Fibroblast of villous mesenchyme (primary cell): ENCODE measurements around the gene ZNF778. TPM values are rescaled to one million over a fixed set of nuclear protein-coding genes. Genes with fewer than 3 reads are reported as not detected.

Experiments
- DNase-seq: peaks from one replicate; pipeline ENCODE4 v3.0.0-alpha.2; 2010; ENCODE audit warnings: low read depth
- H3K4me3 ChIP-seq: 2 replicates; pipeline ENCODE4 v1.5.1; 2011; ENCODE audit warnings: low read depth, mild to moderate bottlenecking, low read length
- total RNA-seq: library from RNA; depleted of rRNA; stranded (reverse); fragments of >200 nt; gene quantifications from 2 replicates; pipeline ENCODE4 v1.2.3, GENCODE V29; 2012
- TF ChIP-seq, protein P1 (sequence below): IDR thresholded peaks from 2 replicates; pipeline ENCODE4 v1.5.1; 2012; ENCODE audit warnings: low read depth, mild to moderate bottlenecking, low read length; ENCODE audit not compliant: insufficient read depth

ZNF778 gene
- total RNA-seq, 1 donor, result 16.4 TPM

DNA sequence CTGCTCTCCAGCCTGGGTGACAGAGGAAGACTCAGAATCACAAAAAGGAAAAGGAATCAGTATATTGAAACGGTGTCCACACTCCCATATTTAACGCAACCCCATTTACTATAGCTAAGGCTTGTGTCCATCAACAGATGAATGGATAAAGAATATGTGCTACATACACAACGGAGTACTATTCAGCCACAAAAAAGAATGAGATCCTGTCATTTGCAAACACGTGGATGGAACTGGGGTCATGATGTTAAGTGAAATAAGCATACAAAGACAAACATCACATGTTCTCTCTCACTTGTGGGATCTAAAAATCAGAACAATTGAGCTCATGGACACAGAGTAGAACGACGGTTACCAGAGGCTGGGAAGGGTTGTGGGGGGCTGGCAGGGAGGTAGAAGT, 55.1 kb downstream of the ZNF778 start:
- TF ChIP-seq, protein P1, sequence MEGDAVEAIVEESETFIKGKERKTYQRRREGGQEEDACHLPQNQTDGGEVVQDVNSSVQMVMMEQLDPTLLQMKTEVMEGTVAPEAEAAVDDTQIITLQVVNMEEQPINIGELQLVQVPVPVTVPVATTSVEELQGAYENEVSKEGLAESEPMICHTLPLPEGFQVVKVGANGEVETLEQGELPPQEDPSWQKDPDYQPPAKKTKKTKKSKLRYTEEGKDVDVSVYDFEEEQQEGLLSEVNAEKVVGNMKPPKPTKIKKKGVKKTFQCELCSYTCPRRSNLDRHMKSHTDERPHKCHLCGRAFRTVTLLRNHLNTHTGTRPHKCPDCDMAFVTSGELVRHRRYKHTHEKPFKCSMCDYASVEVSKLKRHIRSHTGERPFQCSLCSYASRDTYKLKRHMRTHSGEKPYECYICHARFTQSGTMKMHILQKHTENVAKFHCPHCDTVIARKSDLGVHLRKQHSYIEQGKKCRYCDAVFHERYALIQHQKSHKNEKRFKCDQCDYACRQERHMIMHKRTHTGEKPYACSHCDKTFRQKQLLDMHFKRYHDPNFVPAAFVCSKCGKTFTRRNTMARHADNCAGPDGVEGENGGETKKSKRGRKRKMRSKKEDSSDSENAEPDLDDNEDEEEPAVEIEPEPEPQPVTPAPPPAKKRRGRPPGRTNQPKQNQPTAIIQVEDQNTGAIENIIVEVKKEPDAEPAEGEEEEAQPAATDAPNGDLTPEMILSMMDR, result no peak
- H3K4me3 ChIP-seq, result no peak overlapping the region
- DNase-seq, result no peak

DNA sequence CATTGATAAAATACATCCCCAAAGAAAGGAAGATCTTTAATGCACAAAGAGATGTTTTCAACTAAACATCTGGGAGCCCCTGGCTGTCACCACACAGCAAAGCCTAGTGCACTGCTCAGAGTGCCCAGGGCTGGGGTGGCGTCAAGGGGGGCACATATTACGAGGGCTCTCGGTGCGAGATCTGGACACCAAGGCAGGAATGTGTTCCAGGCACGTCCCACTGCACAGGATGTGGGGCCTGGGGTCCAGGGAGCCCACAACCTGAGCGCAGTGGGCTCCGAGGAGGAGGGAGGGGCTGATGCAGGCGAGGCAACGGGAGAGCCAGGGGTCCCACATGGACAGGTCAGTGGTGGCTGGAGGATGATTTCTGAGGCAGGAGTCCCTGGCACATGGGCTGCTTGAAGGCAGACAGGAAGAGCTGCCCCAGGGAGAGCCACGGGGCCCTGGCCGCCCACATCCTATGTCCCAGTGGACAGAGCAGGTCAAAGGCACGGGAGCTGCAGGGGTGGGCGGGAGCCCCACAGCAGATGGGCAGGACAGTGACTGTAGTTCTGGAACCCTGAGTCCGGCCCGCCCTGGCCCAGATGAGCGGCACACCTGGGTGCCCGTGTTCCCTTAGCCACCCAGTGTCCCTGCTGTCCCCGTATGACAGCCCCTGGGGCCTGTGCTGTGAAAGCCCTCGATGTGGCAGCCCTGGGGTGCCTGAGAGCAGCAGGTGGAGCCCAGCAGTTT, 56.4 kb downstream of the ZNF778 start:
- no peak for DNase-seq
- TF ChIP-seq, protein P1, result no peak
- no peak overlapping the region for H3K4me3 ChIP-seq

DNA sequence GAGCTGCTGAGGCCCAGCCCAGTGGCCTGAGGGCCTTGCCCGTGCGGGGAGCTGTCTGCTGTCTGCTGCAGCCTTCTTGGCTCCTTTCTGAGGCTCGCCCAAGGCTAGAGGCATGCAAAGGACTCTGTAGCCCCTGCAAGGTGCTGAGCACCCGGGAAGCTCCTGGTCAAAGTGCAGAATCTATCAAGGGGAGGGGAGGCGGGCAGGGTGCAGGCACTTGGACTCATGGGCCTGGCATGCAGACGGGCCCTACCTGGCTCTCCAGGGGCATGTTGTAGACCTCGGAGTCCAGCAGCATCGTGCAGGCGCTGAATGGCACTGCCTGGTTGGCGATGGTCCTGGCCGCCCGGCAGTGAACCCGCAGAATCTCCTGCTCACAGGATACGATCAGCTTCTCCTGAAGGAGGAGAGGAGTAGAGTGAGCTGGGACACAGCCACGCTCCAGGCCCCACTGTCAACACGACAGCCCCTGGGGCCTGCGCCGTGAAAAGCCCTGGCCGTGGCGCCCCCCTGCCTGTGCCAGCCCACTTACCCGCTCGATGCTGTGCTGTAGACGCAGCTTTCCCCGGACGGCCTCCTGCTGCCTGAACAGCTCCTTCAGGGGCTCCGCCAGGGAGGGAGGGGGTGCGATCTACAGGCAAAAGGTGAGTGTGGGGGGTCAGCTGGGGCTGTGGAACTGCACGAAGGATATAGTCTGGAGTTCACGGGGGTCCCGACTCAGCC, 57.2 kb downstream of the ZNF778 start:
- DNase-seq, result no peak
- TF ChIP-seq, protein P1, result no peak

DNA sequence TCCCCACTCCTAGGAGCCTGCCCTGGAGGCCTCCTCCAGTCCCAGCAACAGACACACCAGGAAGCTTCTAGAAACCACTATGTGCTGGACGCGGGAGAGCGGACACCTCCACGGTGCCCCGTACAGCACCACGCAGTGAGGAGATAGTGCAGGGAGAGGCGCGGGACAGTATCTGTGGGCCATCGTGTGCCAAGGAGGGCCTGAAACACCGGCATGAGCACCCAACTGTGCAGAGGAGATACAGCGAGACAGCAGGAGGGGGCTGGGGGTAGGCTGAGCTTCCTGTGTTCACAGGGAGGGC, 57.7 kb downstream of the ZNF778 start:
- no peak overlapping the region for H3K4me3 ChIP-seq
- TF ChIP-seq, protein P1, result no peak
- DNase-seq, result no peak

More for the DNA sequence above, 57.2 kb downstream of the ZNF778 start:
- H3K4me3 ChIP-seq, result no peak overlapping the region

DNA sequence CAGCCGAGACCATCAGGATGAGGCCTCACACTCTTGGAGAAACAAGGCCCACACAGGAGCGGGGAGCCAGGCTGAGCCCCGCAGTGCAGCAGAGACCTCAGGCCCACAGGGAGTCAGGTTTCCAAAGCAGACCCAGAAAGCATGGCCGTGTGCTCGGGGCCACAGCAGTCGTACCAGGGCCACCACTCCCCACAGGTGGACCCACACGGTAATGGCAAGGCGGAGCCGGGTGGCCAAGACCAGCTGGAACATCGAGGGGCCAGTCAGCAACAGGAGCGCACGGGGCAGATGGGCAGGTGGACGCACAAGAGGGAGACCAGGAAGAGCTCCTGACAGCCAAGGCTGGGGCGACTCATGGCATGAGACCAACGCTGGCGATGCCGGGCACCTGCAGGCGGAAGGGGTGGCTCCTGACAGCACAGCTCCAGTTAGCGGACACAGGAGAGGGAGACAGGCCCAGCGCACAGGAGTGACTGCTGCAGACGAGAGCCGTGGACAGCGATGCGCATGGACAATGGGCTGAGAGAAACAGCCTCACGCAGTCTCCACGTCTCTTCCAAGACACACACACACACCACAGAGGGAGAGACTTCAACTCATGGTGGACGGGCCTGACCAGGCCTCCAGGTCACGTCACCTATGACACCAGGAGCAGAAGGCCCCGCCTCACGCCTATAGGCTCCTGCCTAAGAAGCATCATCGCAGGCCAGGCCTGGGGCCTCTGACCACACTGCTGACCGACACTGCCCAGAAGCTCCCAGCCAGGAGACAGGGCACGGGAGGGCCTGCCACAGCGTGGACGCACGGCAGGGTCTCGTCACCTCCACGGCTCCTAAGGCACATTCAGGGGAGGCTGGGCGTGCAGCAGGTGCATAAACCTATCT, 58.6 kb downstream of the ZNF778 start:
- TF ChIP-seq, protein P1, result no peak
- DNase-seq, result no peak
- H3K4me3 ChIP-seq, result no peak overlapping the region

DNA sequence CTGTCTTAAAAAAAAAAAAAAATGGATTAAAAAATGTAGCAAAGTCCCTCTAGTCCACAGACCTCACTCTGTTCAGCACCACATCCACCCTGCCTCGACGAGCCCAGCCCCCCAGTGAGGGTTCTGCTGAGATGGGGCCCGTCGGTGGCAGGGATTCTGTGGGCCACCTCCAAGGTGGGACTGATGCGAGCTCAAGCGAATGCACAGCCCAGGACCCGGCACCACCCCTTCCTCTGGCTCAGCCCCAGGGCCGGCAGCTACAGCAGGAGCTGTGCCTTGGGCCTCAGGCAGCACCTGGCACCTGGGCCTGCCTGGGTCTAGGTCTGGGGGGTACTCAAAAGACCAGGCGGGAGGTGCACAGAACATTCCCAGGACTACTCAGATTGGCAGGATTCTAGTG, 59.5 kb downstream of the ZNF778 start:
- TF ChIP-seq, protein P1, result no peak
- no peak for DNase-seq

More for the DNA sequence above, 59.5 kb downstream of the ZNF778 start:
- no peak overlapping the region for H3K4me3 ChIP-seq
